Upper lobe of right lung (tissue), 1 donor: ENCODE measurements around the gene MMP15. TPM values are rescaled to one million over a fixed set of nuclear protein-coding genes. Genes with fewer than 3 reads are reported as not detected.

Source experiments
- ATAC-seq: fragments of 200-7000 bp; cut with Tn5 transposase; one replicate; pipeline ENCODE4 v1.9.1; 2020; ENCODE audit warnings: mild to moderate bottlenecking, moderate library complexity
- DNase-seq: peaks from one replicate; pipeline ENCODE4 v3.0.0-alpha.2; 2020
- H3K27ac ChIP-seq: fragments of 200-600 bp; one replicate; pipeline ENCODE4 v1.8.0; 2022
- H3K27me3 ChIP-seq: fragments of 200-600 bp; one replicate; pipeline ENCODE4 v1.8.0; 2022; ENCODE audit warnings: mild to moderate bottlenecking
- H3K36me3 ChIP-seq: fragments of 200-600 bp; one replicate; pipeline ENCODE4 v1.8.0; 2022
- H3K4me1 ChIP-seq: fragments of 200-600 bp; one replicate; pipeline ENCODE4 v1.8.0; 2022
- H3K4me3 ChIP-seq: fragments of 200-600 bp; one replicate; pipeline ENCODE4 v1.8.0; 2022; ENCODE audit warnings: mild to moderate bottlenecking
- H3K9me3 ChIP-seq: fragments of 200-600 bp; one replicate; pipeline ENCODE4 v1.8.0; 2022
- intact Hi-C: fragments of 100-400 bp; cut with DNase I; formaldehyde crosslinking; loops from one replicate; pipeline ENCODE4 v1.11.0; 2022
- total RNA-seq: library from RNA; stranded (reverse); fragmentation: NEBNext Ultra II Directional; extraction: Animal tissue kit (Norgen Biotek cat#: 25700); gene quantifications from one replicate; pipeline ENCODE4 v1.2.1, GENCODE V29; 2021
- TF ChIP-seq, protein P1 (sequence below): fragments of 200-600 bp; IDR thresholded peaks from one replicate; pipeline ENCODE4 v1.8.0; 2022; ENCODE audit warnings: antibody characterized with exemption
- donor health status: DM: no; HTN: yes; CAD: no; lungs with severe emphysema.

Gene MMP15
- total RNA-seq, 1 donor from 2014 or later = 25.2 TPM

GRCh38 chr16:57997528-57998265 lies 27.9 kb upstream of the MMP15 start:
- H3K4me1 ChIP-seq = peaks cover 49% of the 10 kb centered on the region
- intact Hi-C loops = no loop called here
- DNase-seq = peak; percentile 63

GRCh38 chr16:57998486-57998885 lies 27.1 kb upstream of the MMP15 start:
- peaks cover 23% of the 10 kb centered on the region for H3K36me3 ChIP-seq
- DNase-seq = peak; percentile 86
- intact Hi-C loops = no loop called here
- peaks cover 44% of the 10 kb centered on the region for H3K4me1 ChIP-seq
- TF ChIP-seq, protein P1, sequence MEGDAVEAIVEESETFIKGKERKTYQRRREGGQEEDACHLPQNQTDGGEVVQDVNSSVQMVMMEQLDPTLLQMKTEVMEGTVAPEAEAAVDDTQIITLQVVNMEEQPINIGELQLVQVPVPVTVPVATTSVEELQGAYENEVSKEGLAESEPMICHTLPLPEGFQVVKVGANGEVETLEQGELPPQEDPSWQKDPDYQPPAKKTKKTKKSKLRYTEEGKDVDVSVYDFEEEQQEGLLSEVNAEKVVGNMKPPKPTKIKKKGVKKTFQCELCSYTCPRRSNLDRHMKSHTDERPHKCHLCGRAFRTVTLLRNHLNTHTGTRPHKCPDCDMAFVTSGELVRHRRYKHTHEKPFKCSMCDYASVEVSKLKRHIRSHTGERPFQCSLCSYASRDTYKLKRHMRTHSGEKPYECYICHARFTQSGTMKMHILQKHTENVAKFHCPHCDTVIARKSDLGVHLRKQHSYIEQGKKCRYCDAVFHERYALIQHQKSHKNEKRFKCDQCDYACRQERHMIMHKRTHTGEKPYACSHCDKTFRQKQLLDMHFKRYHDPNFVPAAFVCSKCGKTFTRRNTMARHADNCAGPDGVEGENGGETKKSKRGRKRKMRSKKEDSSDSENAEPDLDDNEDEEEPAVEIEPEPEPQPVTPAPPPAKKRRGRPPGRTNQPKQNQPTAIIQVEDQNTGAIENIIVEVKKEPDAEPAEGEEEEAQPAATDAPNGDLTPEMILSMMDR = no peak
- peak overlapping the region; percentile 24 for H3K27ac ChIP-seq
- ATAC-seq = peak; percentile 52
- no peak overlapping the region for H3K4me3 ChIP-seq
- no peaks in the 10 kb centered on the region for H3K9me3 ChIP-seq
- no peaks in the 10 kb centered on the region for H3K27me3 ChIP-seq

More at GRCh38 chr16:57997528-57998265, 27.9 kb upstream of the MMP15 start:
- Histone ChIP-seq H3K9me3 (no peaks in the 10 kb centered on the region), H3K4me3 (no peak overlapping the region), H3K36me3 (peaks cover 23% of the 10 kb centered on the region), H3K27ac (no peak overlapping the region), H3K27me3 (no peaks in the 10 kb centered on the region)
- TF ChIP-seq, protein P1 = no peak
- no peak for ATAC-seq

DNA sequence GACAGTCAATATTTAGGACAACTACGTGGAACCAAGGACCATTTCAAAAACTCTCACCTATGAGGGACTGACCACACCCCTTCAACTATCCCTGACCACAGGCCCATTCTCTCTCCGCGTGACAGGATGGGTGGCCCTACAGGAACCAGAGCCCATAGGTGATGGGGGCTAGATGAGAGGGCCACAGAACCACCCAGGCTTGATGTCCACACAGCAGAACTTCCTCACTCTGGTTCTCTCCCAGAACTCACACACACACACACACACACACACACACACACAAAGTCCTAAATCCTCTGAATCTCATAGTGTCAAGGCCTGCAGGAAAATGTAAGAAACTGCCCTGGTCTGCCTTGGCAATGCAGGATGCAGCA lies 26.6 kb upstream of the MMP15 start:
- H3K27me3 ChIP-seq = no peaks in the 10 kb centered on the region
- H3K9me3 ChIP-seq = no peaks in the 10 kb centered on the region
- intact Hi-C loops = no loop called here
- peaks cover 23% of the 10 kb centered on the region for H3K36me3 ChIP-seq
- H3K27ac ChIP-seq = peak overlapping the region; percentile 85
- H3K4me1 ChIP-seq = peaks cover 41% of the 10 kb centered on the region
- H3K4me3 ChIP-seq = peak overlapping the region; percentile 66
- TF ChIP-seq, protein P1 = no peak
- ATAC-seq = no peak
- DNase-seq = peak; percentile 46

DNA sequence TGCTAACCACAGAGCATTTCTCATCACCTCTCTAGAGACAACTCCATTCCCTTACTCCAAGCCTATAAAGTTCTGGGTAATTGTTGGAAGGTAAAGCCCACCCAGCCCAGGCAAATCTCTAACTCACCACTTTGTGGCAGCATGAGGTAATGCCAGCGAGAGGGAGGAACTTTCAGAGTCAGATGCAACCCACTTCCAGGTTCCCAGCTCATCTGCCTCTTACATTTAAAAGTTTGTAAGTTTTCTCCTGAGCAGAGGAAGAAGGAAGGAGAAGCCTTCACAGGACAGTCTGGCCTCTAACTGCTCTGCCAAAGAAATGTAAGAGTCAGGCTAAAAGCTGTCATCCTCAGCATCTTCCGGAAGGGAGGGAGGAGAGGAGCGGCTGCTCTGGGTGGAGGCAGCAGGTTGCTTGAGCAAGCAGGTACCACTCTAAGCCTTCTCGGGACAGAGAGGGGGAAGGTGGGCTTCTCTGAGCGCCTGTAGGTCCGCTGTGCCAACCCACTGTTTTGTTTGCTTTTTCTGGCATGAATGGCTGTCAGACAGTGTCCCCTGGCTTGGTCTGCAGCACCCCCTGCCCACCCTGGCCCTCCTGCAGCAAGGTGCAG lies 26.1 kb upstream of the MMP15 start:
- intact Hi-C loops = no loop called here
- DNase-seq = no peak
- H3K27ac ChIP-seq = peak overlapping the region; percentile 85

DNA sequence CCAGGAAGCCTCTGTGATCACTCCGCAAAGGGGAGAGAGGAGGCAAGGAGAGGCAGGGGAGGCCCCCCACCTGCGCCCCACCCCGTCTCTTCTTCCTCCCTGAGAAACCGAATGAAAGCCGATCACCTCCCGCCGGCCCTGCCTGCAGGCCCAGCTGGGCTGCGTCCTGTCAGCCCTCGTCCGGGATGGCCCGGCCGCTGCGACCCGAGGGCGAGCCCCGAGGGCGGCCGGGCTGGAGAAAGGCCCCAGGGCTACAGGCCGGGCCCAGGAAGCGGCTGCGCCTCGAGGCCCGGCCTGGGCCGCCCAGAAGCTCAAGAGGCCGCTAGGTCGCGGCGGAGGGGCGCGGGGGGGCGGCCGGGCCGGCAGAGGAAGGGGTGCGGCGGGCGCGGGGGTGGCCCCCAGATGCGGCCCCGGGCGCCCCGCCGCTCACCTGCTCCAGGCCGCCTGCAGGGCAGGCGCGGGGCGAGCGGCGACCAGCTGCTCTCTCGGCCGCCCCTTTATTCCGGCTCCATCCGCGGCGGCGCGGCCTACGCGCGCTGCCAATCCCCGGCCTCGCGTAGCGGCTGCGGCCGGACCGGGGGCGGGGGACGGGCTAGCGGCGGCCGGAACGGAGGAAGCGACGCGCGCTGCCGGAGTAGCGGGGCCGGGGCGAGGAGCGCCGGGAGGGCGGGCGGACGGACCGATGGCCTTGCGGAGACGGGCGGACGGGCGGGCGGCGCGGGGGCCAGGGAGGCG lies 25.4 kb upstream of the MMP15 start, which contains the start of gene ZNF319:
ZNF319 (minus strand) TSS at position 702 of the 735 bp plus-strand sequence. CDS start 2,407 bp downstream, outside the sequence.
- intact Hi-C loops = loop anchor here (5.0 kb wide), 1 partner anchor 93 kb away; no protein-coding TSS in a partner anchor
- H3K4me1 ChIP-seq = peaks cover 32% of the 10 kb centered on the region

More for the DNA sequence above, 26.1 kb upstream of the MMP15 start:
- peaks cover 23% of the 10 kb centered on the region for H3K36me3 ChIP-seq
- peak overlapping the region; percentile 66 for H3K4me3 ChIP-seq
- no peaks in the 10 kb centered on the region for H3K9me3 ChIP-seq
- TF ChIP-seq, protein P1 = no peak
- ATAC-seq = no peak
- H3K27me3 ChIP-seq = no peaks in the 10 kb centered on the region
- H3K4me1 ChIP-seq = peaks cover 39% of the 10 kb centered on the region

More for the DNA sequence above, 25.4 kb upstream of the MMP15 start, which contains the start of gene ZNF319:
- peaks cover 23% of the 10 kb centered on the region for H3K36me3 ChIP-seq
- no peaks in the 10 kb centered on the region for H3K9me3 ChIP-seq
- peak; percentile 3 for ATAC-seq
- no peak for DNase-seq
- H3K4me3 ChIP-seq = peak within 1 kb of the TSS; percentile 66
- TF ChIP-seq, protein P1 = no peak
- H3K27ac ChIP-seq = peak within 1 kb of the TSS; percentile 85
- no peaks in the 10 kb centered on the region for H3K27me3 ChIP-seq
